AG04450 (cell line): ENCODE data around the gene MTHFD1L. TPM values are rescaled to one million over a fixed set of nuclear protein-coding genes. Genes with fewer than 3 reads are reported as not detected.

Experiments
- CTCF ChIA-PET: fragments of 300-600, 350-600 bp; formaldehyde crosslinking; extraction: SDS; loops from one replicate; lab custom pipeline; 2022; ENCODE audit warnings: antibody characterized with exemption, inconsistent platforms; lab: Charles Lee
- POLR2A ChIA-PET: fragments of 350-600 bp; formaldehyde crosslinking; extraction: SDS; loops from one replicate; lab custom pipeline; 2021; ENCODE audit warnings: antibody characterized with exemption, inconsistent platforms; lab: Yijun Ruan, JAX
- DNase-seq: peaks from one replicate; pipeline ENCODE4 v3.0.0-alpha.2; 2011; ENCODE audit warnings: low read depth, low spot score
- H3K27ac ChIP-seq: one replicate; pipeline ENCODE4 v1.5.1; 2012; ENCODE audit warnings: low read depth, low read length, control low read depth
- H3K27me3 ChIP-seq: one replicate; pipeline ENCODE4 v1.6.0; 2012; ENCODE audit warnings: low read length; ENCODE audit not compliant: control insufficient read depth, insufficient read depth
- H3K4me3 ChIP-seq: 2 replicates; pipeline ENCODE4 v1.5.1; 2011; ENCODE audit warnings: mild to moderate bottlenecking, low read depth, low read length, control low read depth
- H3K9me3 ChIP-seq: 2 replicates; pipeline ENCODE4 v1.5.1; 2012; ENCODE audit warnings: low read length; ENCODE audit not compliant: control insufficient read depth, insufficient read depth
- polyA plus RNA-seq: library from polyadenylated mRNA; depleted of rRNA; stranded (reverse); fragments of >200 nt; gene quantifications from 2 replicates; pipeline ENCODE4 v1.2.3, GENCODE V29; 2011
- TF ChIP-seq, protein P1 (sequence below): IDR thresholded peaks from 2 replicates; pipeline ENCODE4 v1.5.1; 2011; ENCODE audit warnings: low read depth, low read length, control low read depth, inconsistent platforms

The MTHFD1L gene
- polyA plus RNA-seq, 1 experiment, result 69.1 TPM

DNA sequence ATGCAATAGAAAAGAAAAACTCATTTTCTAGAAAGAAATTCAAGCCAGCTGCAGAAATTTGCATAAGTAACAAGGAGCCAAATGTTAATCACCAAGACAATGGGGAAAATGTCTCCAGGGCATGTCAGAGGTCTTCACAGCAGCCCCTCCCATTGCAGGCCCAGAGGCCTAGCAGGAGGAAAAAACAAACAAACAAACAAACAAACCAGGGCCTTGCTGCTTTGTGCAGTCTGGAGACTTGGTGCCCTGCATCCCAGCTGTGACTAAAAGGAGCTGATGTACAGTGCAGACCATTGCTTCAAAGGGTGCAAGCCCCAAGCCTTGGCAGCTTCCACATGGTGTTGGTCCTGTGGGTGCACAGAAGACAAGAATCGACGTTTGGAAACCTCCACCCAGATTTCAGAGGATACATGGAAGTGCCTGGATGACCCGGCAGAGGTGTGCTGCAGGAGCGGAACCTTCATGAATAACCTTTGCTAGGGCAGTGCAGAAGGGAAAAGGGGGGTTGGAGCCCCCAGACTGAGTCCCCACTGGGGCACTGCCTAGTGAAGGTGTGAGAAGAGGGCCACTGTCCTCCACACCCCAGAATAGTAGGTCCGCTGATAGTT lies 263.4 kb downstream of the MTHFD1L start:
- TF ChIP-seq, protein P1, sequence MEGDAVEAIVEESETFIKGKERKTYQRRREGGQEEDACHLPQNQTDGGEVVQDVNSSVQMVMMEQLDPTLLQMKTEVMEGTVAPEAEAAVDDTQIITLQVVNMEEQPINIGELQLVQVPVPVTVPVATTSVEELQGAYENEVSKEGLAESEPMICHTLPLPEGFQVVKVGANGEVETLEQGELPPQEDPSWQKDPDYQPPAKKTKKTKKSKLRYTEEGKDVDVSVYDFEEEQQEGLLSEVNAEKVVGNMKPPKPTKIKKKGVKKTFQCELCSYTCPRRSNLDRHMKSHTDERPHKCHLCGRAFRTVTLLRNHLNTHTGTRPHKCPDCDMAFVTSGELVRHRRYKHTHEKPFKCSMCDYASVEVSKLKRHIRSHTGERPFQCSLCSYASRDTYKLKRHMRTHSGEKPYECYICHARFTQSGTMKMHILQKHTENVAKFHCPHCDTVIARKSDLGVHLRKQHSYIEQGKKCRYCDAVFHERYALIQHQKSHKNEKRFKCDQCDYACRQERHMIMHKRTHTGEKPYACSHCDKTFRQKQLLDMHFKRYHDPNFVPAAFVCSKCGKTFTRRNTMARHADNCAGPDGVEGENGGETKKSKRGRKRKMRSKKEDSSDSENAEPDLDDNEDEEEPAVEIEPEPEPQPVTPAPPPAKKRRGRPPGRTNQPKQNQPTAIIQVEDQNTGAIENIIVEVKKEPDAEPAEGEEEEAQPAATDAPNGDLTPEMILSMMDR, result no peak
- H3K4me3 ChIP-seq, result no peak overlapping the region
- no peak overlapping the region for H3K27ac ChIP-seq
- H3K9me3 ChIP-seq, result peaks cover 8% of the 10 kb centered on the region; the same call in 1 of the 2 replicates
- ChIA-PET CTCF (no interaction called here), POLR2A (no interaction called here)
- H3K27me3 ChIP-seq, result no peaks in the 10 kb centered on the region
- DNase-seq, result no peak

DNA sequence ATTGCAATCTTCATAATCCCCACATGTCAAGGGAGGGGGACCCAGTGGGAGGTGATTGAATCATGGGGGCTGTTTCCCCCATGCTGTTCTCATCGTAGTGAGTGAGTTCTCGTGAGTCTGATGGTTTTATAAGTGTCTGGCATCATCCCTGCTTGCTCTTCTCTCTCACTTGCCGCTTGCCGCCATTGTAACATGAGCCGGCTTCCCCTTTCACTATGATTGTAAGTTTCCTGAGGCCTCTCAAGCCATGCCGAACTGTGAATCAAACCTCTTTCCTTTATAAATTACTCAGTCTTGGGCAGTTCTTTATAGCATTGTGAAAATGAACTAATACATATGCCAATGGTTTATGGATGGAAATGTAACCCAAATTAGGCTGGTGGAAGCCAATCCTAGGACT lies 264.8 kb downstream of the MTHFD1L start:
- POLR2A ChIA-PET, result no interaction called here
- Histone ChIP-seq H3K9me3 (peaks cover 13% of the 10 kb centered on the region), H3K27me3 (peaks cover 2% of the 10 kb centered on the region), H3K27ac (no peak overlapping the region), H3K4me3 (no peak overlapping the region)
- no peak for DNase-seq
- CTCF ChIA-PET, result no interaction called here
- TF ChIP-seq, protein P1, result no peak

DNA sequence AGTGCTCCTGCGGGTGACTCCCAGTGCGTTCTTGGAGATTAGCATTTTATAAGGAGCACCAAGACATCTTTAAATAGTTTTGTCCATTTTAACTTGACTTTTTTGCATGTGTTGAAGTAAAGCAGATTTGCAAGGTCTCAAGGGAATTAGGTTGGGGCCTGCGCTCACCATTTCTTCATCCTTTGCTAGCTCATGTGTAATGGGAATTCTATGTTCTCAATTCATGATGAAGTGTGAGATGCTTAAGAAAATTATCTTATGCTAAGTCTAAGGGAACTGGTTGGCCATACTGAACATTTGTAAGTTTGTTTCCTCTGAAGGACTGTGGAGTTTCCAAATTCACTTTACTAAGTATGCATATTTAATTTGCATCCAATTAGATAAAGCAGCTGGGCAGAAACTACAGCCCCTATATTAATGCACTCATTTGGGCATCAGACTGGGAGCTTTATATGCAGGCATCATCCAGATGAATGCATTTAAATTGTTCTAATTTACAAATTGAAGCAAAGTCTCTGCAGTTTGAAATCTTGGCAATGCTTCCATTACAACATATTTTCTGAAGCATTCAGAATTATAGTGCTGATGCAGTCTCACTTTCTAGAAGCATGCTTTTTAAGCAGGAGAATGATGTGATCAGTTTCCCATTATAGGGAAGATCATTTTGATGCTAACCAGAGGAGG lies 266.0 kb downstream of the MTHFD1L start:
- Histone ChIP-seq H3K4me3 (no peak overlapping the region), H3K9me3 (peaks cover 13% of the 10 kb centered on the region), H3K27ac (no peak overlapping the region), H3K27me3 (peaks cover 2% of the 10 kb centered on the region)
- TF ChIP-seq, protein P1, result no peak
- ChIA-PET CTCF (interaction anchor here (1.1 kb wide), 1 partner anchor 117 kb away, joined by 11 read pairs; no protein-coding TSS in a partner anchor), POLR2A (no interaction called here)
- DNase-seq, result no peak

DNA sequence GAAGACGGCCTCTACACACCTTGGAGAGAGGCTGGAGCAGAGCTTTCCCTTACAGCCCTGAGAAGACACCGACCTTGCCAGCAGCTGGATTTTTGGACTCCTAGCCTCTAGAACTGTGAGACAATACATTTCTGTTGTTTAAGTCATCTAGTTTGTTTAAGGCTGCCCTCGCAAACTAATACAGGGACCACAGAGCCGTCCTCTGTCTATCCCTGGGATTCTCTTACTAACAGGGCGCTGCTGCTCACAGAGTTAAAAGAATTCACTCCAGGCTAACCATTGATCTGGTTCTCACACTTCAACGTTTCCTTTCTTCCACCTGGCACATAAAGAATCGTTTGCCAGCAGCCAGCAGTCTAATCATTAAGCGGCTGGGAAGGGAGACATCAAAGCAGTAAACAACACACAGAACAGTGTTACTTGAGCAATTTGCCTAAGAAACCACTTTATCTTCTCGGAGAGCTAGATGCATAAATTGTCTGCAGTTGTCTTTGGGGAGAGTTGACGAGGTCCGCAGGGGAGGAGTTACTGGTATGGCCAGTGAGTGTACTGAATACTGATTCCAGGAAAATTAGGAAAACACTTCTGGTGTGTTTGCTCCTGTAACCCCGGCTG lies 270.7 kb downstream of the MTHFD1L start:
- CTCF ChIA-PET, result interaction anchor here (1.3 kb wide), 1 partner anchor 188 kb away, joined by 4 read pairs; no protein-coding TSS in a partner anchor

More for the DNA sequence above, 270.7 kb downstream of the MTHFD1L start:
- Histone ChIP-seq H3K27me3 (peaks cover 2% of the 10 kb centered on the region), H3K9me3 (peaks cover 8% of the 10 kb centered on the region), H3K27ac (no peak overlapping the region), H3K4me3 (no peak overlapping the region)
- DNase-seq, result no peak
- POLR2A ChIA-PET, result no interaction called here
- TF ChIP-seq, protein P1, result no peak
